HUES6 (cell line): Measurements from ENCODE around the gene KCNJ5.

Experiments
- H3K27ac ChIP-seq: 2 replicates; pipeline ENCODE4 v1.7.0; 2013; ENCODE audit warnings: low read depth, mild to moderate bottlenecking, low read length, inconsistent platforms
- H3K27me3 ChIP-seq: 2 replicates; pipeline ENCODE4 v1.6.1; 2013; ENCODE audit warnings: low read length; ENCODE audit not compliant: control insufficient read depth, insufficient read depth
- H3K36me3 ChIP-seq: 2 replicates; pipeline ENCODE4 v1.6.1; 2013; ENCODE audit warnings: low read length; ENCODE audit not compliant: control insufficient read depth, insufficient read depth
- H3K4me1 ChIP-seq: 2 replicates; pipeline ENCODE4 v1.6.1; 2013; ENCODE audit warnings: low read length; ENCODE audit not compliant: control insufficient read depth, insufficient read depth
- H3K4me3 ChIP-seq: 2 replicates; pipeline ENCODE4 v1.5.1; 2013; ENCODE audit warnings: low read depth, low read length
- H3K9ac ChIP-seq: one replicate; pipeline ENCODE4 v1.6.1; 2013; ENCODE audit warnings: mild to moderate bottlenecking, low read length
- H3K9me3 ChIP-seq: 2 replicates; pipeline ENCODE4 v1.6.1; 2013; ENCODE audit warnings: low read depth, low read length; ENCODE audit not compliant: control insufficient read depth, insufficient read depth

Gene KCNJ5

DNA sequence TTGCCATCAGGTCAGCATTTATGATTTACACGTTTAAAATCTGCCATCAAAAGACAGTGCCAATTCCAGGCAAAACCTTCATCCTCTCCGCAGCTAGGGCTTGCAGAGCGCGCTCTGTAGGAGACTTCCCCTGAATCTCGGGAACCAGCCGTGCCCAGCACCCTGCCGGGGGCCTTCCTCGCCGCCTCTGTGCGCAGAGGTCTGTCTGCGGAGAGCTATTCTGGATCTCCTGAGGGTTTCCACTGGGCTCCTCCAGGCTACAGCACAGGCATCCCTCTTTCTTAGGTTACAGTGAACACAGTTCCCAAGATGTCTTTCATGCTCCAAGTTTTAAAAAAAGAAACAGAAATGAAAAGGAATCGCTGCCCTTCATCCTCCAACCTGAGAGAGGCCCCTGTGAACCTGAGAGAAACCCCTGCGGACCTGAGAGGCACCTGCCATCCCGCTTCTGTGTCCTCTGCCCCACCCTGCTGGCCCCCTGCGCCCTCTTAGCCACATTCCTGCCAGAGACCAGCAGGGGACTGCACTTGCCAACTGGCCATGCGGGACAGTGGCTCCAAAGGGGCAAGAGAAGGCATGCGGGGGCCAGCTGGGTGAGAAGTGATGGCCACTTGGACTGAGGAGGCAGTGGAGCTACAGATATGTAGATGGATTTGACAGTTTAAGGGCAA lies 35.4 kb downstream of the KCNJ5 start:
- no peaks in the 10 kb centered on the region for H3K36me3 ChIP-seq
- no peaks in the 10 kb centered on the region for H3K9me3 ChIP-seq
- no peak overlapping the region for H3K27ac ChIP-seq
- no peak overlapping the region for H3K4me3 ChIP-seq
- H3K27me3 ChIP-seq: peaks cover 60% of the 10 kb centered on the region
- peaks cover 33% of the 10 kb centered on the region for H3K4me1 ChIP-seq
- no peak overlapping the region for H3K9ac ChIP-seq

DNA sequence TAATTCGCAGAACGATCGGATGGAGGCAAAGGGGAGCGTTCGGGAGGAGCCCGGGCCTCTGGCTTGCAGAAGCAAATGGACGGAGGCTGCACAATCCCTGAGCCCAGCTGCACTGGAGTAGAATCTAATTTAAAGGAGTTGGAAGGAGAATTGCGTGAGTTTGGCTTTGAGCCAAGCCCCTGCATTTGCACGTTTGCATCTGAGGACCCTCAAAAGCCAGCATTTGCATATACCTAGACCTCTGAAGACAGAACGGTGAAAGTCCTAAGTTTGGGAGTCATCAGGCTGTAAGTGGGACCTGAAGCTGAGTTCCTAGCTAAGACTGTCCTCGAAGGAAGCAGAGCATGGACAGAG lies 35.9 kb downstream of the KCNJ5 start:
- Histone ChIP-seq H3K9ac (no peak overlapping the region), H3K4me3 (no peak overlapping the region), H3K36me3 (no peaks in the 10 kb centered on the region), H3K9me3 (no peaks in the 10 kb centered on the region), H3K27me3 (peaks cover 65% of the 10 kb centered on the region), H3K27ac (no peak overlapping the region), H3K4me1 (peaks cover 33% of the 10 kb centered on the region)

DNA sequence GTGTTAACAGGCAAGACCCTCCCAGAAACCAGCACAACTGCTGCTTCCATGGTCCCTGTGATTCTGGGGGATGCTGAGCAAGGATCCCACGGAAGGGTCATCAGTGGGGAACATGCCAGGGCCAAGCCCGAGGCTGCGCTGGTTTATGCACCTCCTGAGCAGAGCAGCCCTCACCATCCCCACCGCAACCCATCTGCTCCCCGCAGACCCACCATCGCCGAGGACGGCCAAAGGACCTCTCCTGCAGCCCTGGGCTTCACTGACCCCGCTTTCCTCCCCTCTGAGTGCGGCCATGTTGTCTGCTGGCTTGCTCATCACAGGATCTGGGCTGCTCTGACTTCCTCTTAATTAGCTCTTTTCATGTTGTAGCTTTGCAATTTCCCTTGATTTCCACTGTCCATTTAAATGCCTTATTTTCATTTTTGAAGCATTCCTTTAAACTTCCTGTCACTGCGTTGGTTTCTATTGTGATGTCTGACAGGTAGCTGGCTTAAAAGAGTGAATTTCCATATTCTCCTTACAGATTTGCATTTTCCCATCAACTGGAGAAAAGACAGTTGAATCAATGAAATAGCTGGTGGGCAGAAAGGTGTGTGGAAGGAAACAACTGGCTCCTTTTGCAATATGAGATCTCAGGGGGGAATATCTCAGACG lies 36.7 kb downstream of the KCNJ5 start:
- Histone ChIP-seq H3K9me3 (no peaks in the 10 kb centered on the region), H3K36me3 (no peaks in the 10 kb centered on the region), H3K9ac (no peak overlapping the region), H3K4me1 (peaks cover 33% of the 10 kb centered on the region), H3K27me3 (peaks cover 72% of the 10 kb centered on the region), H3K27ac (no peak overlapping the region), H3K4me3 (no peak overlapping the region)

DNA sequence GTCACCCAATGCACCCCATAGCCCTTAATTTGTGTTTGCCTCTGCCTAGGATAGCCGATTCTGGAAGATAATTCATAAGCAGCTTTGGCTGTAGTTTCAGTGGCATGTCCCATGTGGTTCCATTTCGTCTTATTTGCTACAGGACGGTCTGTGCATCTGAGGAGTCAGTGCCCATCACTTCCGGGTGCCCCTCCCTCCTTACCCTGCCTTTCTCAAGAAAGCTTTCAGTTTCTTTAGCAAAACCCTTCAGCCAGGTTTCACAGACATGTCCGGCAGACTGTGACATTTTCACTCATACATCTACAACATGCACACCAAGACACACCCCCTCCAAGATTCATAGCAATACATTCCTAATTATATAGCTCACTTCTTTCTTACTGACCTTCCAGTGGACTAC lies 37.2 kb downstream of the KCNJ5 start:
- Histone ChIP-seq H3K9me3 (no peaks in the 10 kb centered on the region), H3K27ac (no peak overlapping the region), H3K36me3 (no peaks in the 10 kb centered on the region), H3K9ac (no peak overlapping the region), H3K4me1 (peaks cover 33% of the 10 kb centered on the region), H3K4me3 (no peak overlapping the region), H3K27me3 (peaks cover 78% of the 10 kb centered on the region)

DNA sequence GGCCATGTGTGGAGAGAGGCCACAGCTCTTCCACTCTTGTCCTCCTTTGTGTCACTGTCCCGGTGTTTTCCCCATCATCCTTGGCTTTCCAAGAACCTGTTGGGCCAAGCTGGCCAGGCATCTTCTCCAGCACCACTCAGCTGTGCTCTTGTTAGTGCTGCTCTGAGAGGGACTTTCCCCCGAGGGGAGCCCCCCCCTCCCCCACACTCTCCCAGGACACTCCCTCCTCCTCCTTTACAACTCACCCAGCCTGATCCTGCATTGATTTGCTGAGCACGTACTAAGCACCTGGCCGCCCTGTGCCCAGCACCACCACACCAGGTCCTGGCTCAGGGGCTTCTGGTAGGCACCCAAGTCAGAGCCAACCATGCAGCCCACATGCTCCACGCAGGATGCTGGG lies 38.3 kb downstream of the KCNJ5 start:
- no peaks in the 10 kb centered on the region for H3K36me3 ChIP-seq
- no peaks in the 10 kb centered on the region for H3K9me3 ChIP-seq
- no peak overlapping the region for H3K4me3 ChIP-seq
- peaks cover 82% of the 10 kb centered on the region for H3K27me3 ChIP-seq
- H3K4me1 ChIP-seq: peaks cover 33% of the 10 kb centered on the region
- no peak overlapping the region for H3K9ac ChIP-seq
- H3K27ac ChIP-seq: no peak overlapping the region

DNA sequence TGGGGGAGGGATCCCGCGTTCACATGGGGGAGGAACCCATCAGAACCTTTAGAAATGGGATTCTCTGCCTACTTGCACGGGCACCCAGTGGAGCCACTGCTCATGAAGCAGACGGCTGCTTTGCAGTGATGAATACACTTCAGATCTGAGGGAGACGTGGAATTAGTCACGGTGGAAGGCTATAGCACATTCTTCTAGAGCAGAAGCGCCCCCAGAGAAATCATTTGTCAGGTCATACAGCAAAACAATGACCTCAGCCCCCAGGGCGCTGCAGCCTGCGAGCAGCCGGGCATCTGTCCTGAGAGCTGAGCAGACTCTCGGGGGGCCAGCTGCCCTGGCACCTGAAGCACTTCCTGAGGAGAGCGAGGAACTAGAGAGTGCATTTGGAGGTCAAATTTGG lies 38.8 kb downstream of the KCNJ5 start:
- Histone ChIP-seq H3K36me3 (no peaks in the 10 kb centered on the region), H3K4me1 (peaks cover 29% of the 10 kb centered on the region), H3K27ac (no peak overlapping the region), H3K9me3 (no peaks in the 10 kb centered on the region), H3K27me3 (peaks cover 82% of the 10 kb centered on the region), H3K4me3 (no peak overlapping the region), H3K9ac (no peak overlapping the region)

DNA sequence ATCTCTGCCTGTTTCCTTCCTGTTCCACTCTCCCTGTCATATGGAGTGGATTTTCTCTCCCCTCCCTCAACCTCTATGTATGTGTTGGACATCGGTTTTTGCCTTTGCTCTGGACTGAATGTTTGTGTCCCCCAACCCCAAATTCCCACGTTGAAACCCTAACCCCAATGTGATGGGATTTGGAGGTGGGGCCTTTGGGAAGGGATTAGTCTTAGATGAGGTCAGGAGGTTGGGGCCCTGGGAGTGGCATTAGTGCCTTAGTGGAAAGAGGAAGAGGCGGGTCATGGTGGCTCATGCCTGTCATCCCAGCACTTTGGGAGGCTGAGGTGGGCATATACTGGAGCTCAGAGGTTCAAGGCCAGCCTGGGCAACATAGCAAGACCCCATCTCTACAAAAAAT lies 39.9 kb downstream of the KCNJ5 start:
- Histone ChIP-seq H3K27ac (no peak overlapping the region), H3K4me3 (no peak overlapping the region), H3K27me3 (peaks cover 74% of the 10 kb centered on the region), H3K36me3 (no peaks in the 10 kb centered on the region), H3K4me1 (peaks cover 27% of the 10 kb centered on the region), H3K9ac (no peak overlapping the region), H3K9me3 (no peaks in the 10 kb centered on the region)

DNA sequence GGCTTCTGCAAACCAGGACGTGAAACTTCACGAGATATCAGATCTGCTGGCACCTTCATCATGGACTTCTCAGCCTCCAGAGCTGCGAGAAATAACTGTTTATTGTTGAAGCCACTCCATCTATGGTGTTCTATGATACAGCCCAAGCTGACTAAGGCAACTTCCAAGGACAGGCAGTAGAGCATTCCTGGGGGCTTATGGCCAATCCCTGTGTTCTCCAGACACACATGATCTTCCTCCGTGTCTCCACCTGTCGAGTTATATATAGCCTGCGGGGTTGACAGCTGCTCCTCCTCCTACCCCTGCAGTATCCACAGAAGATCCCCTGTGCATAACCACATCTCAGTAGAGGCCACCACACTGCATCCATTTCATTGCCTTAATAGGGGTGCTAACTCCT lies 40.5 kb downstream of the KCNJ5 start:
- Histone ChIP-seq H3K27me3 (peaks cover 68% of the 10 kb centered on the region), H3K36me3 (no peaks in the 10 kb centered on the region), H3K4me1 (peaks cover 26% of the 10 kb centered on the region), H3K4me3 (no peak overlapping the region), H3K27ac (no peak overlapping the region), H3K9me3 (no peaks in the 10 kb centered on the region), H3K9ac (no peak overlapping the region)

DNA sequence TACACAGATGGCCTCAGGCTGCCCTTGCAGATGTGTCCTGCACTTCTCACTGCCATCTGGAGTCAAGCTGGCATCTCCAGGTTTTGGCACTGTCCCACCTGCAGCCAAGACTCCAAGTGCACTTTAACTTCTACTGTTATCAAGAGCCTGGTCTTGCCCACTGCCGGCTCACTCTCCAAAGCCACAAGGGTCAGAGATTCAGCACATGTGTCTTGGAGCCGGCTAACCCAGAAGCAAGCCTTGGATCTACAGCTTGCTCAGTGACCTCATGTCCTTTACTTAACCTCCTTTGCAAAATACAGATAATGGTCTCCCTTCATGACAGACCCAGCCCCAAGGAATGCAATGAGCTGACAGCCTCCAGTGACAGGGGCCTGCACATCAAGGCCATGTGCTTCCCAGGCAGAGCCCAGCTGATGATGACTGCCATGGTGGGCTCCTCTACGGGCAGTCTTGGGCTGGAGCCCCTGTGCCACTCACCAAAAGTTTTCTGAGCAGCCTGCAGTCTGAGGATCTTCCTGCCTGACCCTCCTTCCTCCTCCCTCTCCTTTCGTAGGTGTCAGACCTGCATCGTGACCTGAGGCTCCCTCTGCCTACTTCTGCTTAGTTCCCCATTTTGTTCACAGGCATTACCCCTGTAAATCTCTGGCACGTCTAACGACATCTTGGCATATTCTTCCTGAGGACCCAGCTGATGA lies 42.5 kb downstream of the KCNJ5 start:
- H3K36me3 ChIP-seq: no peaks in the 10 kb centered on the region
- no peaks in the 10 kb centered on the region for H3K9me3 ChIP-seq
- no peak overlapping the region for H3K4me3 ChIP-seq
- no peak overlapping the region for H3K9ac ChIP-seq
- H3K4me1 ChIP-seq: peaks cover 20% of the 10 kb centered on the region
- peaks cover 62% of the 10 kb centered on the region for H3K27me3 ChIP-seq
- H3K27ac ChIP-seq: no peak overlapping the region

DNA sequence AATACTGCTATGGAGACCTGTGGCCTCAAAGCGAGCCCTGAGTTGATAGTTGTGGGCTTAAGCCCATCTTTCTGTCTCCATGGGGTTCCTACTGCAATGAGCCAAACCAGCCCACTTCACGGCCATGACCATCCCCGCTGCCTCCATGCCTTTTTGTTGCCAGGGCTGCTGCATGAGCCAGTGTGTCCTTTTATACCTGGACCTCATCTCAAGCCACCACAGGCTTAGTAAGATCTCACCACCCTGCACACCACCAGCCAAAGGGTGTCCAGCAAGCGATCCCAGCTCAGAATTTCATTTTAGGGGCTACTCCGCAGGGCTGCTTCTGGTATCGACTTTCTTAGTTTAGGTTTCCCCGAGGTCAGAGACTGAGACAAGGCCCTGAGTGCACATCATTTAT lies 43.2 kb downstream of the KCNJ5 start:
- Histone ChIP-seq H3K27ac (no peak overlapping the region), H3K36me3 (no peaks in the 10 kb centered on the region), H3K4me1 (peaks cover 18% of the 10 kb centered on the region), H3K9me3 (no peaks in the 10 kb centered on the region), H3K27me3 (peaks cover 64% of the 10 kb centered on the region), H3K9ac (no peak overlapping the region), H3K4me3 (no peak overlapping the region)

DNA sequence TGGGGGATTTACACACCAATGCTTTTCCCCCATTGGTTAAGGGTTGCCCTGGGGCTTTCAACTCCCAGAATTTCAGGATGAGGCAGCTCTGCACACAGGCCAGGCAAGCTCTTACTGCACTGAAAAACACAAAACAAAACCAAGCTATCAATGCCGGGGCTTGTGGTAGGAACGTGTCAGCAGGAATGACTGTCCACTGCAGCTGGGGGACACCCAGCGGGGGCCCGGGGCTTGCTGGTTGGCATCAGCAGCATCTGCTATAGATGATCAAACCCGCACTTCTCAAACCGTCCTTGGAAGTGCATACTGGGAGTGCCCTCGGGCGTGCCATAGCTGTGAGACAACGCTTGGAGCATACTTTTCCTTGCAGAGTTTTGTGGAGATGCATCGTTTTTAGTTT lies 43.8 kb downstream of the KCNJ5 start:
- H3K27me3 ChIP-seq: peaks cover 64% of the 10 kb centered on the region
- H3K27ac ChIP-seq: no peak overlapping the region
- no peaks in the 10 kb centered on the region for H3K9me3 ChIP-seq
- H3K9ac ChIP-seq: no peak overlapping the region
- no peaks in the 10 kb centered on the region for H3K36me3 ChIP-seq
- H3K4me1 ChIP-seq: peaks cover 12% of the 10 kb centered on the region
- H3K4me3 ChIP-seq: no peak overlapping the region
